HepG2 (cell line): ENCODE measurements around the gene FKBP1B. TPM values are rescaled to one million over a fixed set of nuclear protein-coding genes. Genes with fewer than 3 reads are reported as not detected.
A peak's percentile ranks its signal among the peaks of the same experiment; 100 is the strongest.

Experiments
- ATAC-seq: fragments of 200-7000 bp; cut with Tn5 transposase; 3 replicates; pipeline ENCODE4 v1.9.1; 2020; ENCODE audit warnings: mild to moderate bottlenecking, moderate library complexity
- BruUV-seq: library from RNA; stranded (reverse); fragments of 400-500 nt; replicated peaks from 2 replicates; lab custom pipeline; 2021; lab: Mats Ljungman, UMichigan
- CTCF ChIA-PET: fragments of 300-600 bp; formaldehyde crosslinking; extraction: SDS; loops from one replicate; lab custom pipeline; 2021; ENCODE audit warnings: low total read pairs, inconsistent platforms, low intra/inter-chr PET ratio; lab: Yijun Ruan, JAX
- POLR2A ChIA-PET: fragments of 350-600 bp; sonication (Branson Sonifier 250); formaldehyde crosslinking; loops from one replicate; lab custom pipeline; 2020; ENCODE audit warnings: antibody characterized with exemption, inconsistent platforms; lab: Yijun Ruan, JAX
- DNase-seq: peaks from one replicate; pipeline ENCODE4 v3.0.0-alpha.2; 2015; ENCODE audit warnings: low spot score
- FAIRE-seq: peaks from 3 replicates; lab custom pipeline; 2011; peaks lifted over from hg19 to GRCh38; lab: Jason Lieb, UNC
- H2AFZ ChIP-seq: one replicate; pipeline ENCODE4 v1.6.1; 2011; ENCODE audit warnings: low read length, inconsistent platforms
- H3K27ac ChIP-seq: fragments of 300-600 bp; 3 replicates; pipeline ENCODE4 v1.8.0; 2011; ENCODE audit warnings: mixed run types, mild to moderate bottlenecking, mixed read lengths, low read length, inconsistent platforms; ENCODE audit not compliant: insufficient read depth; ENCODE audit errors: extremely low read length
- H3K27me3 ChIP-seq, 2 experiments: fragments of 200-600 bp in 1 of 2; 2 replicates in 1 of 2; 3 replicates in 1 of 2; pipeline versions ENCODE4 v1.6.0 to v1.8.0; 2011; ENCODE audit warnings: low read length in 2 of 2, mild to moderate bottlenecking in 2 of 2, moderate library complexity in 2 of 2, inconsistent platforms in 1 of 2; ENCODE audit not compliant: insufficient read depth in 2 of 2, control insufficient read depth in 1 of 2
- H3K36me3 ChIP-seq, 2 experiments: fragments of 200-600 bp in 1 of 2; replicated peaks in 1 of 2; 2 replicates in 1 of 2; 3 replicates in 1 of 2; pipeline versions ENCODE4 v1.5.1 to v1.8.0; 2011; ENCODE audit warnings: low read length in 2 of 2, inconsistent platforms in 1 of 2; ENCODE audit not compliant: insufficient read depth in 2 of 2, control insufficient read depth in 1 of 2
- H3K4me1 ChIP-seq: 2 replicates; pipeline ENCODE4 v1.5.1; 2012; ENCODE audit warnings: low read length, inconsistent platforms; ENCODE audit not compliant: insufficient read depth
- H3K4me2 ChIP-seq: 2 replicates; pipeline ENCODE4 v1.6.0; 2011; ENCODE audit warnings: low read depth, low read length, inconsistent platforms
- H3K4me3 ChIP-seq, 3 experiments: fragments of 200-600 bp in 1 of 3; sonication (generic), shearing (Covaris generic) in 1 of 3; replicated peaks in 1 of 3; 2 replicates each; pipeline ENCODE4 v1.5.1; 2011 to 2016; ENCODE audit warnings: low read length in 3 of 3, inconsistent platforms in 2 of 3, low read depth in 2 of 3, mild to moderate bottlenecking in 2 of 3, control low read depth in 1 of 3, mixed read lengths in 1 of 3; ENCODE audit not compliant: insufficient read depth in 1 of 3
- H3K79me2 ChIP-seq: one replicate; pipeline ENCODE4 v1.6.1; 2011; ENCODE audit warnings: low read length, inconsistent platforms; ENCODE audit not compliant: insufficient read depth
- H3K9ac ChIP-seq: 2 replicates; pipeline ENCODE4 v1.6.0; 2011; ENCODE audit warnings: mild to moderate bottlenecking, low read depth, low read length, inconsistent platforms; ENCODE audit not compliant: insufficient read depth
- H3K9me3 ChIP-seq: 2 replicates; pipeline ENCODE4 v1.5.1; 2012; ENCODE audit warnings: mild to moderate bottlenecking, low read length
- H4K20me1 ChIP-seq: 2 replicates; pipeline ENCODE4 v1.6.0; 2011; ENCODE audit warnings: inconsistent platforms, mild to moderate bottlenecking, low read length, moderate library complexity; ENCODE audit not compliant: insufficient read depth
- ATF7 ChIP-seq, 2 experiments: fragments of 450-650 bp in 1 of 2; sonication (generic) in 1 of 2; formaldehyde crosslinking in 1 of 2; IDR thresholded peaks; 2 replicates each; pipeline versions ENCODE4 v1.4.0 to v1.6.1; 2016 to 2020; ENCODE audit warnings: antibody characterized with exemption in 1 of 2, mild to moderate bottlenecking in 1 of 2, missing genetic modification reagents in 1 of 2
- FIP1L1 ChIP-seq: fragments of 200-400 bp; formaldehyde crosslinking; IDR thresholded peaks from 2 replicates; pipeline ENCODE4 v1.6.1; 2018; ENCODE audit warnings: low read depth, mild to moderate bottlenecking, low read length, moderate library complexity, borderline replicate concordance; ENCODE audit not compliant: insufficient read depth
- MATR3 ChIP-seq: sonication (generic); formaldehyde crosslinking; IDR thresholded peaks from 2 replicates; pipeline ENCODE4 v1.4.0; 2020; ENCODE audit warnings: missing genetic modification reagents
- MBNL3 ChIP-seq: fragments of 250-450 bp; sonication (Bioruptor Pico); conservative IDR thresholded peaks from 2 replicates; pipeline ENCODE4 v1.8.0; 2022; ENCODE audit warnings: mild to moderate bottlenecking, inconsistent platforms
- MTA3 ChIP-seq: sonication (generic); formaldehyde crosslinking; IDR thresholded peaks from 2 replicates; pipeline ENCODE4 v1.4.0; 2020; ENCODE audit warnings: missing genetic modification reagents
- NR2C2 ChIP-seq: sonication (generic); formaldehyde crosslinking; IDR thresholded peaks from 2 replicates; pipeline ENCODE4 v1.4.0; 2020; ENCODE audit warnings: missing genetic modification reagents, mild to moderate bottlenecking, moderate library complexity, borderline replicate concordance
- SOX13 ChIP-seq, 3 experiments: fragments of 450-650 bp in 1 of 3; sonication (generic) in 1 of 3; formaldehyde crosslinking in 1 of 3; IDR thresholded peaks in 2 of 3; conservative IDR thresholded peaks in 1 of 3; 2 replicates each; pipeline versions ENCODE4 v1.5.0 to v1.6.1; 2016 to 2020; ENCODE audit warnings: antibody characterized with exemption in 1 of 3, mild to moderate bottlenecking in 1 of 3, missing compliant biosample characterization in 1 of 3, missing genetic modification reagents in 1 of 3, moderate library complexity in 1 of 3
- TFDP1 ChIP-seq: IDR thresholded peaks from 2 replicates; pipeline ENCODE4 v1.6.1; 2016; ENCODE audit warnings: missing compliant biosample characterization, missing genetic modification reagents, borderline replicate concordance
- WGBS: methylation state at CpG from one replicate; pipeline ENCODE4 v1.1.6; 2017; ENCODE audit warnings: low lambda C conversion rate; 5-methylcytosine and 5-hydroxymethylcytosine counted together
- in situ Hi-C: cut with HindIII; loops from 2 replicates; pipeline ENCODE4 v1.10.0; 2017; ENCODE audit warnings: low pct_unique_long_range_greater_than_20kb; ENCODE audit not compliant: extremely low pct_ligation_motif_present
- intact Hi-C: fragments of 100-400 bp; cut with micrococcal nuclease; formaldehyde crosslinking; loops from one replicate; pipeline ENCODE4 v1.10.0; 2022; ENCODE audit not compliant: unreplicated experiment
- polyA plus RNA-seq, 8 experiments: library from polyadenylated mRNA; depleted of rRNA in 3 of 8; stranded (reverse) in 7 of 8; unstranded in 1 of 8; fragments of >200 nt; fragmentation: Illumina TruSeq in 4 of 8; extraction: Trizol in 4 of 8; gene quantifications; 2 replicates each; pipeline versions ENCODE4 v1.2.1 to v1.2.3, GENCODE V29; 2011 to 2016; ENCODE audit warnings: low read depth in 4 of 8, missing spikeins in 1 of 8, mixed read lengths in 1 of 8; ENCODE audit not compliant: insufficient read depth in 1 of 8
- total RNA-seq, 5 experiments: library from RNA; depleted of rRNA; stranded (reverse); fragments of >200 nt; fragmentation: Illumina TruSeq; extraction: Trizol; gene quantifications; 2 replicates each; pipeline ENCODE4 v1.2.3, GENCODE V29; 2016; ENCODE audit warnings: low read depth in 1 of 5

Gene FKBP1B
- total and polyA plus RNA-seq, 2 of the 13 experiments (the other 11 are each of a cell fraction or from before 2014, with no cell fraction given): 35.2 to 96.3 TPM

- Histone ChIP-seq H3K79me2 (no peaks in the 10 kb centered on the region), H3K9ac (no peak overlapping the region), H3K9me3 (peaks cover 9% of the 10 kb centered on the region; the same call in 1 of the 2 replicates), H3K4me2 (no peak overlapping the region), H4K20me1 (no peaks in the 10 kb centered on the region), H3K27ac (no peak overlapping the region), H3K4me1 (peaks cover 19% of the 10 kb centered on the region), H3K27me3 (peaks cover 0 to 8% of the 10 kb centered on the region in 2 experiments; a peak in 1 of 5 replicates), H3K36me3 (no peaks in the 10 kb centered on the region), H3K4me3 (no peak overlapping the region), H2AFZ (no peak overlapping the region)
- in situ Hi-C loops: no loop called here
- DNase-seq (no peak), FAIRE-seq (no peak), ATAC-seq (no peak)
- CTCF ChIA-PET: no interaction called here
- TF ChIP-seq TFDP1 (CRISPR knock-in tag): no peak
- TF ChIP-seq SOX13 (IDR thresholded peaks at IDR 0.05): no peak
- TF ChIP-seq SOX13 (CRISPR knock-in tag; conservative IDR thresholded peaks at IDR 0.05 in 1 of 2, IDR thresholded peaks at IDR 0.05 in 1 of 2): no peak
- TF ChIP-seq MTA3: no peak
- no peak for TF ChIP-seq NR2C2 (CRISPR knock-in tag)
- no peak for TF ChIP-seq MBNL3 (CRISPR knock-in tag)
- no peak for TF ChIP-seq FIP1L1
- WGBS: 0% methylated on average over 3 of the region's 4 CpGs
- POLR2A ChIA-PET: interaction anchor here (0.6 to 4.3 kb wide), 2 partner anchors 21 to 29 kb away, joined by 3 to 22 read pairs; partner anchors contain the start of genes SF3B6 and TP53I3
- intact Hi-C loops: no loop called here
- BruUV-seq: no TSS peak
Observed at GRCh38 chr2:24104906-24105305, 55.4 kb downstream of the FKBP1B start.

GRCh38 chr2:24105816-24106215 lies 56.3 kb downstream of the FKBP1B start:
- BruUV-seq: no TSS peak
- CTCF ChIA-PET: no interaction called here
- POLR2A ChIA-PET: interaction anchor here (4.3 kb wide), 1 partner anchor 22 kb away, joined by 22 read pairs; the partner anchor contains the start of gene TP53I3

More at GRCh38 chr2:24105816-24106215, 56.3 kb downstream of the FKBP1B start:
- DNase-seq: no peak
- Histone ChIP-seq H4K20me1 (no peaks in the 10 kb centered on the region), H3K36me3 (no peaks in the 10 kb centered on the region), H3K9ac (no peak overlapping the region), H3K27ac (no peak overlapping the region), H3K4me2 (no peak overlapping the region), H3K4me3 (no peak overlapping the region), H3K79me2 (no peaks in the 10 kb centered on the region), H3K4me1 (peaks cover 23% of the 10 kb centered on the region), H3K9me3 (peaks cover 9% of the 10 kb centered on the region; the same call in 1 of the 2 replicates), H2AFZ (no peak overlapping the region), H3K27me3 (peaks cover 0 to 8% of the 10 kb centered on the region in 2 experiments; a peak in 1 of 5 replicates)
- 48% methylated on average over 2 of the region's 2 CpGs for WGBS
- intact Hi-C loops: no loop called here
- TF ChIP-seq ATF7 (IDR thresholded peaks at IDR 0.05): peak; percentile 19; the same call in 1 of the 2 replicates
- TF ChIP-seq ATF7 (CRISPR knock-in tag; IDR thresholded peaks at IDR 0.05): no peak
- TF ChIP-seq MATR3 (CRISPR knock-in tag): no peak
- in situ Hi-C loops: no loop called here
- ATAC-seq: no peak
- no peak for FAIRE-seq
